HTR-8/SVneo (cell line): ENCODE results near the gene EPHB2.

Experiments used
- DNase-seq: peaks from one replicate; pipeline ENCODE4 v3.0.0; 2011; ENCODE audit warnings: low spot score, mixed read lengths; ENCODE audit not compliant: insufficient read length
- FAIRE-seq: peaks from 2 replicates; lab custom pipeline; 2011; peaks lifted over from hg19 to GRCh38; lab: Jason Lieb, UNC

The EPHB2 gene

GRCh38 chr1:22849770-22850169 lies 139.1 kb downstream of the EPHB2 start:
- FAIRE-seq: no peak
- DNase-seq: no peak

GRCh38 chr1:22850281-22850680 lies 139.6 kb downstream of the EPHB2 start:
- FAIRE-seq: no peak

DNA sequence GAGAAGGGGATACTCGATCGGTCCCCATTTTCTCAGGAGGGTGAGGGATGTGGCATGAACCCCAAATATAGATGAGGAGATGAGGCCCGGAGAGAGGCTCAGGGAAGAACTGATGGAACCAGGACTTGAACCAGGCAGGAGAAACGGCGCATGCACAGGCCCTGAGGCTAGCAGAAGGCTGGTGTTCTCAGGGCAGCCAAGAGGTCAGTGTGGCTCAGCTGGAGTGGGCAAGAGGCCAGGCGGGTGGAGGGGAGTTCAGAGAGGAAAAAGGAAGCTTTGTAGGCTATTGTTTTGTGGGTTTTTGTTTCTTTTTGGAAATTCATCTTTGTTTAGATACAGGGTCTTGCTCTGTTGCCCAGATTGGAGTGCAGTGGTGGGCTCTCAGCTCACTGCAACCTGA lies 140.0 kb downstream of the EPHB2 start:
- DNase-seq: no peak
- no peak for FAIRE-seq

More at GRCh38 chr1:22850281-22850680, 139.6 kb downstream of the EPHB2 start:
- DNase-seq: no peak

- no peak for FAIRE-seq
Measured at GRCh38 chr1:22851517-22851916, 140.9 kb downstream of the EPHB2 start.

GRCh38 chr1:22852144-22852655 lies 141.6 kb downstream of the EPHB2 start:
- FAIRE-seq: no peak
- DNase-seq: no peak

More at GRCh38 chr1:22851517-22851916, 140.9 kb downstream of the EPHB2 start:
- DNase-seq: no peak

- FAIRE-seq (no peak), DNase-seq (no peak)
Measured at GRCh38 chr1:22853651-22854185, 143.1 kb downstream of the EPHB2 start.

DNA sequence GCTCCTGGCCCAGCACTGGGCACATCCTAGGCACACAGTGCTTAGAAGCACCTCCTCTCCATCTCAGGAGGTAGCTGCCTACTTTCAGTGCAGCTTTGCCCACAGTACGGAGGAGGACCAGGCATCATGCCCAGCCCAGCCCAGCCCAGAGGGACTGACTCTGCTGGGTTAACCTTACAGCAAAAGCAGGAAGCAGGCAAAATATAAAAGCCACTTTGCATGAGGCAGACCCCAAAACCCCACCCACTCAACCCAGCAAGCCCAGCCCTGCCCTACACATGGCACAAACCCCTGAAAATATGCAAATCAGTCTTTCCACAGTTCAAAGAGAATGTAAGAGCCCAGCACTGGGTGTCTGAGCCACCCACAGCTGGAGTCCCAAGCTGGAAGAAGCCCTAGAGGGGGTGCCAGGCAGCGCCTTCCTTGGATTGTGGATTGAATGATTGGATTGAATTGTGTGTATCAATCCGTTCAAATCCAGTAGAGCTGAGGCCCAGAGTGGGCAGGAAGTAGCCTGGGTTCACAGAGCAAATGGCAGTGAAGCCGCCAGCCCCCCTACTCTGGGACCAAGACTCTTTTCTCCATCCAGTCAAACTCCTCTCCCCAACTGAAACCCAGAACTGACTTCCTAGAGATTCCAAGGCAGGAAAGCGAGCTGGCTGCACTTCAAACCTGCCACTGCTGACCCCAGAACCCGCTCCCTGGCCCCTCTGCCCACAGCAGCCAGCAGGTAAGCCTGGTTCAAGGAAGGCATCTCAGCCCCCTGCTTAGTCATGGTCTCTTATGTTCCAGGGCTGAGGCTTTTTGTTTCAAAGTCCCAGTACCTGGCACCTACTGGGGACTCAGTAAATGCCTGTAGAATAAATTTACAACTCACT lies 144.3 kb downstream of the EPHB2 start:
- no peak for FAIRE-seq
- no peak for DNase-seq

DNA sequence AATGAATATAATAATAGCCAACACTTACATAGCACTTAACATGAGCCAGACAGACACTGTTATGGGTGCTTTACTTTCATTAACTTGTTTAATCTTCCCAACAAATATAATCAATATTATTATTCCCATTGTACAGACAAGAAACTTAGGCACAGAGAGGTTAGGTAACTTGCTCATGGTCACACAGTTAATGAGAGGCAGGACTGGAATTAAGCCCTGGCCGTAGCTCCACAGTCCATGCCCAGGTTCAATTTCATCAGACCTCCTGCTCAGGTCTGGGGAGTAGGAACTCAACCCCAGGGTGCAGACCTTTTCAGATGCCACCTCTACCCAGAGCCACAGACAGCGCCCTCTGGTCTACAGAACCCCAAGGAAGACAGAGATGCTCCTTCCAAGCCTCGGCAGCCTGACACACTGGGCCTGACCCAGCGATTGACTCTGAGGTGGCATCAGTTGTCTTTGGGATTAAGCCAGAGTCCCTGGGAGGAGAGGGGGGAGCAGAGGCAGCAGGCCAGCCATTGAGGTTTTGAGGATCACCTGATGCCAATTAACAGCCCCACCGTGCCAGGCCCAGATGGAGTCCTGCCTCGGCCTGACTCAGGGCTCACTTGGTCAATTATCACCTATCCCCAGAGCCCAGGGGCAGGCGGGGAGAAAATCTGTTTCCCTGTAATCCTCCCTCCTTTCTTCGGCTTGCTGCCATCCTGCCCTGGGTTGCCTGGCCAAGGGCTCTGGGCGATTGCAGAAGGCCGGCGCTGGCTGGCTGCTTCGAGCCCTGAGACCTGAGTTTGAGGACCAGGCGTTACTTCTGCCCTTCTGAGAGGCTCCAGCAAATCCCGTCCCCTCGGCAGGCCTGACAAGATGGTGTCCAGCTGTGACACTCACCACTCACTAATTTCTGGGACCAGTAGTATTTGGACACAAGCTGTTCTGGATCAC lies 145.3 kb downstream of the EPHB2 start:
- DNase-seq: no peak
- no peak for FAIRE-seq

DNA sequence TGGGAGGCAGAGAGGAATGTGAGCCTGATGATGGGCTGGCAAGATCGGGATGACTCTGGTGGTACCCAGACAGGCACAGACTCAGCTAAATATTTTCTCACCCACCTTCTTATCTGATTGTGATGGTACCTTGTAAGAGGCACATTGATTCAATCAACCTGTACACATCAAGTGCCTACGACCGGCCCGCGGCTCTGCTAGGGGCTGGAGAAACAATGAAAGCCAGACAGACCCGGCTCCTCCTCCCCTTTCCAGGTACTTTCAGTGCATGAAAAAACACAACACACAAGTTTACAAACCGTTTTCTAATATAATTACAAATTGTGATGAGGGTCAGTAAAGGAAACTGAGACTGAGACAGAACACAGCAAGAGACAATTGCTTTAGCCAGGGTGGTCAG lies 147.0 kb downstream of the EPHB2 start:
- FAIRE-seq (no peak), DNase-seq (no peak)

DNA sequence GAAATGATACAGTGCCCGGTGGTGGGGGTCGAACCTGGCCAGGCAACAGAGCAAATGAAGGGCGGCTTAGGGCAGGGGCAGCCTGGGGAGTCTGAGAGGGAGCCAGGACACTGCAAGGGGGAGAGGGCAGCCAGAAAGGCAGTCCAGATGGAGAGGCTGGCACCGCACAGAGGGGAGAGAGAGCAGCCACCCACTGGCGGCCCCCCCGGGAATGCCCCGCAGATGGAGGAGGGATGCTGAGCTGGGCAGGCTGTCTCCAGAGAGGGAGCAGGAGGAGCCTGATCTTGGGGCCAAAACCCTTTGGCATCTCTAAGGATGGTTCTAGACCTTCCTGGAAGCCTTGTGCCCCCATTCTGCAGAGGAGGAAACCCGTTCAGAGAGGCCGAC lies 149.8 kb downstream of the EPHB2 start:
- no peak for FAIRE-seq
- DNase-seq: no peak

DNA sequence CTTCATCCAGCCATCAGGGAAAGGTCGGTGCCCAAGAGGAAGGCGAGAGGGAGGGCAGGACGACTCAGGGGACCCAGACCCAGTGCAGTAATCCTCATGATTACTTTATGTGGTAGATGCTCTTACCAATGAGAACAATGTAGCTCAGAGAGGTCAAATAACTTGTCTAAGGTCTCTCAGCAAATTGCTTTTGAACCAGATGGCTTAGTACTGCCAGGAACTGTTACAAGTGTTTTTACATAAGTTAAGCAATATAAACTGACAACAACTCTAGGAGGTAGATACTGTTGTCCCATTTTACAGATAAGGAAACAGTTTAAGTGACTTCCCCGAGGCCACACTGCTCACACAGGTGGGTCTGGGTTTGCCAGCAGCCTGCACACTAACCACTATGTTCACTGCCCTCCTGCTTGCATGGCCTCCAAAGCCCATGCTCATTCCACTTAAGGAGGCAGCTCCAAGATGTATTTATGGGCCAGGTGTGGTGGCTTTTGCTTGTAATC lies 150.3 kb downstream of the EPHB2 start:
- FAIRE-seq (no peak), DNase-seq (no peak)

DNA sequence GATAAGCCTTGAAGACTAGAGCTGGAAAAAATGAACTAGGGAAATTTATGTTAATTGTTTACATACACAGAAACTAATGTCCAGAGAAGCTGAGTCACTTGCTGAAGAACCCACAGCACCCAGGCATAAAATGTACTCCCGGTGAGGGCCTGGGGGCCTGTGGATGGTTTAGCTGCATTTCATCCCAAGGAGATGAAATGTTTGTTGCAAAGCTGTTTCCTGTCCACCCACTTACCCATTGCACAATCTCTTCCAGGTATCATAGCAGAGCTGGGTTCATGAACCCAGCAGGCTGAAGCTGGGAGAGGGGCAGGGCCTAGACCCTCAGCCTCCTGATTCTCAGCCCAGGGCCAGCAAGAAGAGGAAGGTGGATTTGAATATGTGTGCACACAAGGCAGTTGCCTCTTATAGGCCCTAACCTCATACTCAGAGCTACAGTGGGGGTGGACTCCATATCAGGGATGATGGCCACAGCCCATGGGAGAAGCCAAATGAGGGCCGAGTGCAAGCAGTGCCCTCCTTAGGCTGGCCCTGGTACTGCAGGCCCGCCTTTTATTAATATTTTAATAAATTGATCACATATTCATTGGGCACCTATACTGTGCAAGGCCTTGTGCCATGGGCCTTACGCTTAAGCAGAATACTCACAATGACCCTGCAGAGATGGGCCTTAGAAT lies 151.3 kb downstream of the EPHB2 start:
- FAIRE-seq (no peak), DNase-seq (peak; percentile 70)

DNA sequence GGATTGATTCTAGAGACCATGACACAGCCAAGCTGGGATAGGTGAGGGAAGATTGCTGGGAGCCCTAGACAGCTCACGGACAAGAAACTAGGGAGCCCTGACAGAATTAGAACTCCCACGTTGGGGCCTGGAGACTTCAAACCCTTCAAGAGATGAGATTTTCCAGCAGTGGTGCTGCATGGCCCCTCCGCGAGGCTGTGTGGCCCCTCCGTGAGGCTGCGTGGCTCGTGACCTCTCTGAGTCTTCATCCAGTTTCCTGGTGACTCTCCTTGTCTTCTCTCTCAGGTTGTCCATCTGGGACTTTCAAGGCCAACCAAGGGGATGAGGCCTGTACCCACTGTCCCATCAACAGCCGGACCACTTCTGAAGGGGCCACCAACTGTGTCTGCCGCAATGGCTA lies 152.1 kb downstream of the EPHB2 start:
- FAIRE-seq: no peak

DNA sequence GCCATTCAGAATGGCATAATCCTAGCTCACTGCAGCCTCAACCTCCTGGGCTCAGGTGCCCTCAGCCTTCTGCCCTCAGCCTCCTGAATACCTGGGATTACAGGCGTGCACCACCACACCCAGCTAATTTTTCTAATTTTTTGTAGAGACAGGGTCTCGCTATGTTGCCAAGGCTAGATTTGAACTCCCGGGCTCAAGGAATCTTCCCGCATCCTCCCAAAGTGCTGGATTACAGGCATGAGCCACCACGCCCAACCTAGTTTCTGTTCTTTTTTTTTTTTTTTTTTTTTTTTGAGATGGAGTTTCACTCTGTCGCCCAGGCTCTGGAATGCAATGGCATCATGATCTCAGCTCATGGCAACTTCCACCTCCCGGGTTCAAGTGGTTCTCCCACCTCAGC lies 153.1 kb downstream of the EPHB2 start:
- DNase-seq: no peak
- FAIRE-seq: no peak

More for the DNA sequence above, 152.1 kb downstream of the EPHB2 start:
- no peak for DNase-seq

GRCh38 chr1:22864886-22865285 lies 154.2 kb downstream of the EPHB2 start:
- DNase-seq (no peak), FAIRE-seq (no peak)

- FAIRE-seq: no peak
Measured at GRCh38 chr1:22865736-22866135, 155.1 kb downstream of the EPHB2 start.

DNA sequence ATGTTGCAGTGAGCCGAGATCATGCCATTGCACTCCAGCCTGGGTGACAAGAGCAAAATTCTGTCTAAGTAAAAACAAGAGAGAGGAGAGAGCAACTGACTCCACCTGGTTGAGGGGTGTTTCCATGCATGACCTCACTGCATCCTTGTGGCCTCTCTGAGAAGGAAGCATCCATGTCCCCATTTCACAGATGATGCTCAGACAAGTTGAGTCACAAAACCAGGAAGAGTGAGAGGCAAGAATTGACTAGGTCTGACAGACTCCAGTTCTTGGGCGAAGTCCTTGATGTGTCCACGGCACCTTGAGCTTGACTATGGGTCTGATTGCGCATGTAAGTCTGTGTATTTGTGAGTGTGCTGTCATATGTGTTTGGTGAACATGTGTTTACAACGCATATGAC lies 156.2 kb downstream of the EPHB2 start:
- FAIRE-seq (no peak), DNase-seq (no peak)

More at GRCh38 chr1:22865736-22866135, 155.1 kb downstream of the EPHB2 start:
- no peak for DNase-seq

DNA sequence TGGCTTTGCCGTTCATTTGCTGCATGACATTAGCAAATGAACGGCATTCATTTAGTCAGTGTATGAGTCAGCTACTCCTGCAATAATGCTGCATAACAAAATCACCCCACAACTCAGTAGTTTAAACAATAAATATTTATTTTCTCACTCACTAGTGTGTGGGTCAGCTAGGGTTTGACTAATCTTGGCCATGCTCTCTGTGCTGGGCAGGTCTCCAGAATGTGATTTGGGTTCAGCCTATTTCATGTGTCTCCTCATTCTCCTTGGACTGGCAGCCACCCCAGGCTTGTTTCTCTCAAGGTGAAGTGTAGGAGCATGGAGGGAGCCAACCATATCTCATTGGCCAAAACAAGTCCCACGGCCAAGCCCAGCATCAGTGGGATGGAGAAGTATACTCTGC lies 157.7 kb downstream of the EPHB2 start:
- FAIRE-seq (no peak), DNase-seq (no peak)

- FAIRE-seq (no peak), DNase-seq (no peak)
Measured at GRCh38 chr1:22869325-22869724, 158.7 kb downstream of the EPHB2 start.
